Measurements from ENCODE around the gene IGSF21. TPM values are rescaled to one million over a fixed set of nuclear protein-coding genes. Genes with fewer than 3 reads are reported as not detected.

IGSF21 gene
- total and polyA plus RNA-seq, 2 of the 8 experiments (the other 6 are each of a cell fraction or from before 2014, with no cell fraction given) = 22.5 to 28.5 TPM

DNA sequence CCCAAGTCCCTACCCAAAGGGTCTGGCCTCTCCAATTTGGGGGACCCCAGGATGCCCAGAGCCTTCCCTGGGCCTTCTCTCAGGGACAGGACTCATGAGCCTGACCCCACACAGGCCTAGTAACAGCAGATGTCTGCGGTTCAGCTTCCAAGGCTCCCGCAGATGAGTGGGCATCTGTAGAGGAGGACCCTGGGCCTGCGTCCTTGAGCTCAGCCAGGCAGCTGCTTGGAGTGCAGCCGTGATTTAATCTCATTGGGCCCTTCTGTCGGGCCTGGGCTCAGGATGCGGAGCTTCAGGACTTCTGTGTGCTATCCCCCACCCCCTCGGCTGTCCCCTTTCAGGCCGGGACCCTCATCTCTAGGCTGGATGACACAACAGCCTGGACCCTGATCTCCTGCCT, 35.4 kb downstream of the IGSF21 start:
- Histone ChIP-seq H3K79me1 (ENCODE audit: low read depth, low read length) (peaks cover 2% of the 10 kb centered on the region; the same call in 1 of the 2 replicates), H3K79me2 (ENCODE audit: control insufficient read depth in 1 of 2, insufficient read depth in 2 of 2, low read length in 2 of 2) (no peaks in the 10 kb centered on the region), H3K9ac (replicated peaks in 1 of 4; ENCODE audit: extremely low read depth in 1 of 4, low read depth in 3 of 4, low read length in 3 of 4) (no peak overlapping the region), H4K91ac (replicated peaks; ENCODE audit: insufficient read length, low read length) (no peak overlapping the region), H4K20me1 (replicated peaks in 1 of 2; ENCODE audit: control insufficient read depth in 1 of 2, insufficient read depth in 2 of 2, low read length in 2 of 2) (peaks cover 1 to 8% of the 10 kb centered on the region in 2 experiments), H3K18ac (ENCODE audit: extremely low read depth, low read length) (no peak overlapping the region), H2BK120ac (replicated peaks; ENCODE audit: low read depth, low read length) (no peak overlapping the region), H2BK12ac (ENCODE audit: low read depth, low read length) (no peak overlapping the region), H2BK20ac (ENCODE audit: low read length) (no peak overlapping the region), H3K4me2 (ENCODE audit: insufficient read depth in 1 of 2, low read depth in 2 of 2, low read length in 2 of 2) (no peak overlapping the region), H3K4me1 (replicated peaks in 1 of 4; ENCODE audit: control insufficient read depth in 3 of 4, insufficient read depth in 4 of 4, low read length in 3 of 4) (peaks cover 0 to 8% (median 1%) of the 10 kb centered on the region in 4 experiments; a peak in 3 of 7 replicates), H3K56ac (replicated peaks; ENCODE audit: insufficient read length, low read depth, low read length) (no peak overlapping the region), H3K4ac (replicated peaks; ENCODE audit: insufficient read length, low read depth, low read length) (no peak overlapping the region), H4K5ac (ENCODE audit: insufficient read length, low read depth, low read length) (no peak overlapping the region), H3K23me2 (ENCODE audit: low read depth, low read length) (no peaks in the 10 kb centered on the region), H3K14ac (ENCODE audit: insufficient read length) (no peak overlapping the region), H4K8ac (ENCODE audit: extremely low read depth, insufficient read depth, low read length) (no peak overlapping the region), H3K9me3 (ENCODE audit: insufficient read depth in 2 of 2, low read depth in 1 of 2, low read length in 1 of 2) (no peaks in the 10 kb centered on the region), H2BK5ac (ENCODE audit: low read depth, low read length) (no peak overlapping the region), H3K27ac (ENCODE audit: low read depth, low read length) (no peak overlapping the region), H3K4me3 (ENCODE audit: extremely low read depth in 1 of 4, insufficient read depth in 2 of 4, low read depth in 3 of 4, low read length in 4 of 4) (no peak overlapping the region), H2AFZ (ENCODE audit: low read length) (no peak overlapping the region), H2BK15ac (ENCODE audit: low read length) (no peak overlapping the region), H3K27me3 (replicated peaks in 1 of 4; ENCODE audit: control insufficient read depth in 3 of 4, extremely low read depth in 1 of 4, insufficient read depth in 3 of 4, low read length in 3 of 4) (no peaks in the 10 kb centered on the region), H2AK5ac (ENCODE audit: low read depth, low read length) (no peak overlapping the region), H3K23ac (ENCODE audit: insufficient read length) (no peak overlapping the region), H3K36me3 (ENCODE audit: control insufficient read depth in 2 of 4, insufficient read depth in 4 of 4, low read length in 3 of 4) (no peaks in the 10 kb centered on the region)
- 81% methylated on average over 8 of the region's 8 CpGs; no CpG with 5 or more reads in 1 of the 2 experiments for WGBS, 2 experiments (ENCODE audit: extremely low coverage in 1 of 2, insufficient coverage in 1 of 2, insufficient read length in 1 of 2, insufficient replicate concordance in 2 of 2, low coverage in 1 of 2, low lambda C conversion rate in 2 of 2, missing lambda C conversion rate in 1 of 2)
- FAIRE-seq = no peak
- ChIA-PET CTCF (ENCODE audit: partially characterized antibody) (interaction anchor here (0.5 to 2.8 kb wide), 10 partner anchors 9 to 247 kb away, joined by 3 to 12 read pairs (median 4); no protein-coding TSS in a partner anchor), POLR2A (ENCODE audit: partially characterized antibody) (interaction anchor here (1.3 kb wide), 1 partner anchor 21 kb away, joined by 3 read pairs; no protein-coding TSS in a partner anchor)
- DNase-seq (ENCODE audit: low read depth in 1 of 2, low spot score in 2 of 2) = no peak
- TF ChIP-seq TBP (IDR thresholded peaks at IDR 0.05; ENCODE audit: low read depth, low read length) = no peak
- TF ChIP-seq, protein P1, sequence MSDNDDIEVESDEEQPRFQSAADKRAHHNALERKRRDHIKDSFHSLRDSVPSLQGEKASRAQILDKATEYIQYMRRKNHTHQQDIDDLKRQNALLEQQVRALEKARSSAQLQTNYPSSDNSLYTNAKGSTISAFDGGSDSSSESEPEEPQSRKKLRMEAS (IDR thresholded peaks at IDR 0.05) = no peak
- TF ChIP-seq CREB1 (IDR thresholded peaks at IDR 0.05) = no peak
- no peak for TF ChIP-seq BRCA1 (IDR thresholded peaks at IDR 0.05; ENCODE audit: low read depth, low read length)
- no peak for TF ChIP-seq ASH2L (IDR thresholded peaks at IDR 0.05; ENCODE audit: low read length)
- TF ChIP-seq, protein P2, sequence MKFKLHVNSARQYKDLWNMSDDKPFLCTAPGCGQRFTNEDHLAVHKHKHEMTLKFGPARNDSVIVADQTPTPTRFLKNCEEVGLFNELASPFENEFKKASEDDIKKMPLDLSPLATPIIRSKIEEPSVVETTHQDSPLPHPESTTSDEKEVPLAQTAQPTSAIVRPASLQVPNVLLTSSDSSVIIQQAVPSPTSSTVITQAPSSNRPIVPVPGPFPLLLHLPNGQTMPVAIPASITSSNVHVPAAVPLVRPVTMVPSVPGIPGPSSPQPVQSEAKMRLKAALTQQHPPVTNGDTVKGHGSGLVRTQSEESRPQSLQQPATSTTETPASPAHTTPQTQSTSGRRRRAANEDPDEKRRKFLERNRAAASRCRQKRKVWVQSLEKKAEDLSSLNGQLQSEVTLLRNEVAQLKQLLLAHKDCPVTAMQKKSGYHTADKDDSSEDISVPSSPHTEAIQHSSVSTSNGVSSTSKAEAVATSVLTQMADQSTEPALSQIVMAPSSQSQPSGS (IDR thresholded peaks at IDR 0.05; ENCODE audit: low read length) = no peak
- no peak for TF ChIP-seq KDM5A (IDR thresholded peaks at IDR 0.05; ENCODE audit: low read length)
- TF ChIP-seq E2F6 (IDR thresholded peaks at IDR 0.05) = no peak
- TF ChIP-seq SRF (IDR thresholded peaks at IDR 0.05; ENCODE audit: low read depth, low read length) = no peak
- no peak for TF ChIP-seq SP1 (IDR thresholded peaks at IDR 0.05; ENCODE audit: low read depth, low read length)
